ENCODE results near the gene ALX4. TPM values are rescaled to one million over a fixed set of nuclear protein-coding genes. Genes with fewer than 3 reads are reported as not detected.

Gene ALX4
- polyA plus RNA-seq, 12 donors, result 0.62 to 4.3 (median 2.1) TPM; not detected in 1

DNA sequence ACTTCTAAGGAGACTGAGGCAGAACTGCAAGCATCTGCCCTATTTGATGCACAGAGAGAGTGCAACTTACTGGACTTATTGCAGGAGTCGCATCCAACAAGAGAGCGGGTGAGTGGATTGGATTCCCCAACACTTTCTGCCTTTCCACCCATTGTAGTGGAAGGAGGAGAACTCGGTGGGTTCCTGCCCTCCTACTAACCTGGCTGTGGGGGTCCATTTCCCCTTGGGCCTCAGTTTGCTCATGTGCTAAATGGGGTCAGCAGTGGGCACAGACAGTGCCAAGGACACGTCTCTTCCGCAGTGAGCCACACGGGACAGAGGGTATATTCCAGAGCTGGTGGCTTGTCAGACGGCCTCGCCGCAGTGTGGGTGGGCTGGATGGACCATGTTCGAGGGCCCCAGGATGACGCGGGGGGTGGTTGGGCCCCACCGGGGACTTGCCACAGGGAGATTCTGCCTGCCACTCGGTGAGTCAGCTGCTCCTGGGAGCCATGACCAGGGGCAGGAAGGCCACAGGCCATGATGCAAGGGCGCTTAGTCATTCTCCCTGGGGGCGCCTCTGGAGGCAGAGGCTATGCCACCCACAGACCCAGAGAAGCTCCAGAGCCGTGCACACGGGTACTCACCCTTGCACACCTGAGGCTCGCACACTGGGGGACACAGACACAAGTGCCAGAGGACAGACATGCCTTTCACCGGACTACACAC is 8.2 kb downstream of the ALX4 start:
- no peak for DNase-seq

- no peak for DNase-seq
Observed at GRCh38 chr11:44300844-44301563, 8.9 kb downstream of the ALX4 start.

- DNase-seq, result no peak
Observed at GRCh38 chr11:44298862-44299261, 11.1 kb downstream of the ALX4 start.

DNA sequence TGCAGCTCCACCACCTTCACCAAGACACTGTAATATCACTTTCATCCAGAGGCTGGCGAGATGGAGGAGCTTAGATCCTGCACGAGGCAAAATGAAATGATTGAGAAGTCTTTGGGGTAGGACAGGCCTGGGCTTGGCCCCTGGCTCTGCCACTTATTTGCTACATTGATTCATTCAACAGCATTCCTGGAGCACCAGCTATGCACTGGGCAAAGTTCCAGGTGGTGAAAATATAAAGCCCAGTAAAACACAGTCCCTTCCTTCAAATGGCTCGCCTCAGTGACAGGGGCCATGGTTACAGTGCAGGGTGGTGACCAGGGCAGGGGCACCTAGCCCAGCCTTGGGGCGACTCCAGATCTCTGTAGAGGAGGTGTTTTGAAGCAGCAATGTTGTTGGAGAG is 19.7 kb downstream of the ALX4 start:
- DNase-seq, result no peak

DNA sequence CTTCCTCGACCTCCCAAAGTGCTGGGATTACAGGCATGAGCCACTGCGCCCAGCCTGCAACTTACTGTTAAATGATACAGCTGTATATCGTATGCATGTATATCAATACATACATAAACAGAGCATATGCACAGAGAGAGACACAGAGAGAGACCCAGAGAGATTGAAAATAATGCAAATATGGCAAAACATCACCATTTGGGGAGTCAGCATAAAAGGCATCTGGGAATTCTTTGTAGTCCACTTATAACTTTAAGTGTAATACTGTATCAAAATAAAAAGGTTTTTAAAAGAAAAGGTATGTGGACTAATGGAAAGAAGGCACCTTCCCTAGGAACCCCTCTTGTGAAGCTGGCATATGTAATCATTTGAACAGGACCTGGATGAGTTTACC is 21.8 kb downstream of the ALX4 start:
- DNase-seq, result no peak

DNA sequence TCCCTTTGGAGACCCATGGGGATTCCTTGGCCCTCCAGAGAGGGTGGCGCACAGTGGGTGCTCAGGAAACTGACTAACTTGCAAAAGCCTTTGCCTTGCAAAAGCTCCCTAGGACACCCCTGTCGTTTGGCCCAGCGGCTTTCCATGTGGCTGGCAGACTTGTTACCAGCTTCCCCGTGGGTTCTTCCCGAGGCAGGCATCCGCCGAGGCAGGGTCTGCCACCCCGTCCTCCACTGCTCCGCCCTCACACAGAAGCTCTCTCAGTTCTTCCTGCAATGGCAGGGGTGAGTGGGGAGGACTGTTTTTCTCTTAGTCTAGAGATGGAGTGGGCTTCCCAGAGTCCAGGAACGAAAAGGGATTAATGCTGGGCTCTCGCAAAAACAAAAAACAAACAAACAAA is 23.0 kb downstream of the ALX4 start:
- DNase-seq, result no peak

DNA sequence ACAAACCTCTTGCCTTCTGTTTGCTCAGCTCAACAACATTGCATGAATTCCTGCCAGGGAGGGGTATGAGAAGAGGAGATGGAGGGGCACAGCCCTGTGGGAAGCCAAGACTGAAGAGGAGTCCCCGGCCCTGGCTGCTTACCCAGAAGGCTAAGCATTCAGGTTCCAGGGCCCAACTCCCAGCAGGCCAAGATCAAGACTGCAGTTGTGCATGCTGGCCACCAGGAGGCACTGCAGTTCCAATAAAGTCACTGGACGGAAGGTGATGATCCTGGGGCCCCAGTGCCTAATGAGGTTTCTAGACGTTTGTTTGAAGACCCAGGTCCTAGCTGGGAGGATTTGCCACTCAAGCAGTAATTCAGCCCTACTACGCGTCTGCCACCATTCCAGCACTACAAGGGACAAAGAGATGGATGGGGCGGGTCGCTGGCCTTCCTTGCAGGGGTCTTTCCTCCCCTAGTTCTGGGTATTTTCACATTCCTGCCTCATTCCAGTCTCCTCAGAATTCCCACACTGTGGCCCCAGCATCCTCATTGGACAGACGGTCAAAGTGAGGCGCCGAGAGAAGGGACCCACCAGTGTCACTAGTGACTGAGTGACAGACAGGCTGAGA is 23.6 kb downstream of the ALX4 start:
- no peak for DNase-seq

GRCh38 chr11:44285756-44286155 is 24.2 kb downstream of the ALX4 start:
- no peak for DNase-seq

DNA sequence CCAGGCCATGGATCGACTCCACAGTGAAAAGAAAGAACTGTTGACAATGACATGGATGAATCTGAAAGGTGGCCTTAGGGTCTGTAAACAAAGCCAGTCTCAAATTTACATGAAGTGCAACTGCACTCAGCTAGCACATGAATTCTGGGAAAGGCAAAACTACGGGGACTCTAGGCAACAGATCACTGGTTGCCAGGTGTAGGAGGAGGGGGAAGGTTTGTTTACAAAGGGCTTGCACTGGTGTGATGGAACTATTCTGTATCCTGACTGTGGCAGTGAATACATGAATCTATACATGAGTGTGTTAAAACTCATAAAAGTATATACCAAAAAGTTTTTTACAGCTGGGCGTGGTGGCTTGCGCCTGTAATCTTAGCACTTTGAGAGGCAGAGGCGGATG is 27.3 kb downstream of the ALX4 start:
- DNase-seq, result no peak

DNA sequence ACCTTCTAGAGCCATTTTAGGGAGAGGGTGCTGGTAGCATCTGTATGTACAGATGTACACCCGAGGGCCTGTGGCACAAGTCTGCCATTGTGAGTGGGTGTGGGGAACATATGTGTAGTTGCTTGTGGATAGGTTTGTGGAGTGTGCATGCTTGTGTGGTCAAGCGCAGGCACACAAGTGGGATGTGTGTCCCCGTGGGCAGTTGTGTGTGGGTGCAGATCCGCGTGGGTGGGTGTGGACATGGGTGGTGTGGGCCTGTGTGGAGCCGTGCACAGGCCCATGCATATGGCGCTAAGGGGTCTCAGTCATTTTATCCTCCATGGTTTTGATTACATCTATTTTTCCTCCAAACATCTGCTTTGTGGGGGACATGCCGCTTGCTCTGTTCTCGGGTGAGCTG is 28.8 kb downstream of the ALX4 start:
- DNase-seq, result no peak

DNA sequence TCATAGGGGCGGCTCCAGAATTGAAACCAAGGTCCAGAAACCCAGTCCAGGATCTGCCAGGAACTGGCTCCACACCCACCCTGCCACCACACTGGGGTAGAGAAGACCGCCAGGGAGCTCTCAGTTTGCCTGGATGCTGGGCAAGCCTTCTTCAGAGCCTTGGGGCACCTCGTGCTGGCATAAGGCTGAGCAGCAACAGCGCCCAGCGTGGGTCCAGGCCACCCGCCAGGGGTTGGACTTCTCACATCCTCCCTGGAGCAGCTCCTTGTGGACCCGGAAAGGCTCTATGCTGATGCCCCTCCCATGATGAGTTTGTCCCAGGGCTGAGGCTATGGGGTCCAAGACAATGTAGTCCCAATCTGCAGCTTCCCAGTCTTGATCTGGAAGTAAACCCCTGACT is 29.7 kb downstream of the ALX4 start:
- no peak for DNase-seq

- no peak for DNase-seq
Observed at GRCh38 chr11:44279483-44279882, 30.5 kb downstream of the ALX4 start.

GRCh38 chr11:44277196-44278090 is 32.5 kb downstream of the ALX4 start:
- no peak for DNase-seq

- DNase-seq, result no peak
Observed at GRCh38 chr11:44275961-44276550, 33.9 kb downstream of the ALX4 start.

- no peak for DNase-seq
Observed at GRCh38 chr11:44275241-44275640, 34.7 kb downstream of the ALX4 start.

GRCh38 chr11:44274404-44274803 is 35.5 kb downstream of the ALX4 start:
- no peak for DNase-seq

DNA sequence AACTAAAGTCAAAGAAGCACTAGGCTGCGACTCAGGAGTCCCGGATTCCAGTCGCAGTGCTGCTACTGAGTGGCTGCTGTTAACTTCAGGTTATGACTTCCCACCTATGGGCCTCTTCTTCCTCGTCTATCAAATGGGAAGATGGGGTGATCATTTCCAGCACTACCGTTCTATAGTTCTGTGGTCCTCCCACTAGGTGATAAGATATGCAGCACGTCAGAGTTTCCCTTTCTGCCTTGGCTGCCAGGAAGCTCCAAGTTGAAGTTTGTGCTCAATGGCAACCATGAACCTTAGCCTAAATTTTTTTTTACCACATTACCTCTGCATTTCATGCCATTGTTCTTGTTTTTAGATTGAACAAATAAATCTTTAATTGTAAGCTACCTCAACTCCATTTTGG is 38.7 kb downstream of the ALX4 start:
- no peak for DNase-seq

- no peak for DNase-seq
Observed at GRCh38 chr11:44270403-44271273, 39.3 kb downstream of the ALX4 start.

- DNase-seq, result no peak
Observed at GRCh38 chr11:44269369-44270351, 40.3 kb downstream of the ALX4 start.
